ENCODE results near the gene ADCY7.

The ADCY7 gene

DNA sequence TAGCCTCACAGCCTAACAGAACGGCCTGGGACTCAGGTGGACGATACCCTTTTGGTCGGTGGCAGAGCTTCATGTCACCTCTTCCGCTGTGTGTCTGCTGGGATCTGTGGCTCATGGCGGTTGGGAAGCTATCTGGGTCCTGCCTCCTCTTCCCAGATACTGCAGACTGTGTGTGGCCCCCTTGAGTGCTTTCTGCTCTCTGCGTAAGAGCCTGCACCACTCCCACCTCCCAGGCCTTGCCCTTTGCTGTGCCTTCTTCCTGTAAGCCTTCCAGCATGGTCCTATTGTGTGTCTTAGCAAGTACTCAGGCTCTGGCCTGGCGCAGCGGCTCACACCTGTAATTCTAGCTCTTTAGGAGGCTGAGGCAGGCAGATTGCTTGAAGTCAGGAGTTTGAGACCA lies 17.5 kb upstream of the ADCY7 start:
- H2AK5ac ChIP-seq (ENCODE audit: low read length, severe bottlenecking) = no peak overlapping the region
- H3K79me1 ChIP-seq (replicated peaks; ENCODE audit: low read length, poor library complexity, severe bottlenecking) = no peaks in the 10 kb centered on the region
- no peaks in the 10 kb centered on the region for H3K9me3 ChIP-seq (ENCODE audit: control insufficient read depth, low read length)
- 95% methylated on average over 7 of the region's 8 CpGs for WGBS
- no peak overlapping the region for H2BK120ac ChIP-seq (ENCODE audit: low read depth, low read length)
- no peak overlapping the region for H4K91ac ChIP-seq (ENCODE audit: low read length)
- no peak overlapping the region for H3K4me2 ChIP-seq (ENCODE audit: low read length, poor library complexity, severe bottlenecking)
- no peak overlapping the region for H3K27ac ChIP-seq (ENCODE audit: low read length, poor library complexity, severe bottlenecking)
- peaks cover 29% of the 10 kb centered on the region for H3K4me1 ChIP-seq (ENCODE audit: control insufficient read depth, insufficient read depth, low read depth, low read length)
- no peak overlapping the region for H4K8ac ChIP-seq (ENCODE audit: low read length)
- H3K23ac ChIP-seq (ENCODE audit: low read length in 2 of 2) = no peak overlapping the region
- no peaks in the 10 kb centered on the region for H3K36me3 ChIP-seq (ENCODE audit: control insufficient read depth in 1 of 2, insufficient read depth in 2 of 2, low read depth in 1 of 2, low read length in 2 of 2)
- no peak overlapping the region for H2AFZ ChIP-seq (ENCODE audit: low read depth, low read length)
- no peak overlapping the region for H3K9ac ChIP-seq (ENCODE audit: low read length)
- no peaks in the 10 kb centered on the region for H3K27me3 ChIP-seq (ENCODE audit: control insufficient read depth in 1 of 2, insufficient read depth in 1 of 2, low read length in 2 of 2)
- no peak overlapping the region for H2BK15ac ChIP-seq (ENCODE audit: low read depth, poor library complexity, severe bottlenecking)
- no peak for DNase-seq
- no peak overlapping the region for H3K14ac ChIP-seq (ENCODE audit: low read length in 2 of 2)
- no peak overlapping the region for H2BK12ac ChIP-seq (ENCODE audit: low read length in 2 of 2)
- H3K4me3 ChIP-seq (ENCODE audit: insufficient read depth in 1 of 2, low read depth in 1 of 2, low read length in 2 of 2) = no peak overlapping the region
- H2BK5ac ChIP-seq (ENCODE audit: low read depth, low read length, poor library complexity, severe bottlenecking) = no peak overlapping the region
- no peak overlapping the region for H3K18ac ChIP-seq (ENCODE audit: low read depth in 1 of 2, low read length in 2 of 2)
- no peak overlapping the region for H3K4ac ChIP-seq (ENCODE audit: low read depth in 1 of 2, low read length in 2 of 2)

DNA sequence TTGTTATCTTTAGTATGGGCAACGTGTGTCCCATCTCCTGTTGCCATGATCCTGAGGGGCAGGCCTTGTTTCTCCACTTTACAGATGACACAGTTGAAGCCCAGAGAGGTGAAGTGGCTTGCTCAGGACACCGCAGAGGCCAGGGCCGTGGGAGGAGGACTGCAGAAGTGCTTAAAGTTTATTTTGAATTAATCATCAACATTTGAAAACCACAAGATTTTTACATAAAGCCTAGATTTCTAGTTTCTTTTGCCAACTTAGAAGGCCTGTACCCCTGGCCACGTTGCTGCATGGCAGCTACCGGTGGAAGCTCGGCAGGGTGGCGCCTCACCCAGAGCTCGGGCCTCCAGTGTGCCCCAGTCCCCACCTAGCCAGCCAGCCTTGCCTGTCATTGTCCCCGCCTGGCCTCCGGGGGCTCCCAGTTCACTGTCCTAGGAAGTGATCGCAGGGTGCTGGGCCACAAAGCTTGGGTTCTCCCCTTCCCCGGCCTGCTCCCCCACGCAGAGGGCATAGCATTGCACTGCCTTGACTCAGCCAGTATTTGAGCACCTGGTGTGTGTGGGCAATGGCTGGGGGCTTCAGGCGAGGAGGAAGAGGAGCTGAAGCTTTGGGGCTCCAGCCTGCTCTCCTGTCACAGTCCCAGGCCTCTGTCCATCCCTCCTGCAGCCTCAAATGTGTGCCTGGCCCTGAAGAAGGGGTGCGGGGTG lies 14.8 kb upstream of the ADCY7 start:
- Histone ChIP-seq H3K79me1 (replicated peaks; ENCODE audit: low read length, poor library complexity, severe bottlenecking) (no peaks in the 10 kb centered on the region), H3K23ac (ENCODE audit: low read length in 2 of 2) (no peak overlapping the region), H3K36me3 (ENCODE audit: control insufficient read depth in 1 of 2, insufficient read depth in 2 of 2, low read depth in 1 of 2, low read length in 2 of 2) (no peaks in the 10 kb centered on the region), H3K9me3 (ENCODE audit: control insufficient read depth, low read length) (no peaks in the 10 kb centered on the region), H4K8ac (ENCODE audit: low read length) (no peak overlapping the region), H3K9ac (ENCODE audit: low read length) (peak overlapping the region; percentile 70), H3K27ac (ENCODE audit: low read length, poor library complexity, severe bottlenecking) (peak overlapping the region; percentile 31), H2BK5ac (ENCODE audit: low read depth, low read length, poor library complexity, severe bottlenecking) (peak overlapping the region; percentile 3), H3K4ac (ENCODE audit: low read depth in 1 of 2, low read length in 2 of 2) (no peak overlapping the region), H3K14ac (ENCODE audit: low read length in 2 of 2) (no peak overlapping the region), H3K27me3 (ENCODE audit: control insufficient read depth in 1 of 2, insufficient read depth in 1 of 2, low read length in 2 of 2) (no peaks in the 10 kb centered on the region), H2AK5ac (ENCODE audit: low read length, severe bottlenecking) (no peak overlapping the region), H2BK15ac (ENCODE audit: low read depth, poor library complexity, severe bottlenecking) (no peak overlapping the region), H3K4me3 (ENCODE audit: insufficient read depth in 1 of 2, low read depth in 1 of 2, low read length in 2 of 2) (no peak overlapping the region), H2AFZ (ENCODE audit: low read depth, low read length) (no peak overlapping the region), H3K18ac (ENCODE audit: low read depth in 1 of 2, low read length in 2 of 2) (no peak overlapping the region), H3K4me2 (ENCODE audit: low read length, poor library complexity, severe bottlenecking) (peak overlapping the region; percentile 6), H2BK120ac (ENCODE audit: low read depth, low read length) (no peak overlapping the region), H4K91ac (ENCODE audit: low read length) (no peak overlapping the region), H3K4me1 (ENCODE audit: control insufficient read depth, insufficient read depth, low read depth, low read length) (peaks cover 14% of the 10 kb centered on the region), H2BK12ac (ENCODE audit: low read length in 2 of 2) (no peak overlapping the region)
- DNase-seq = peak; percentile 86
- 86% methylated on average over 13 of the region's 15 CpGs for WGBS

DNA sequence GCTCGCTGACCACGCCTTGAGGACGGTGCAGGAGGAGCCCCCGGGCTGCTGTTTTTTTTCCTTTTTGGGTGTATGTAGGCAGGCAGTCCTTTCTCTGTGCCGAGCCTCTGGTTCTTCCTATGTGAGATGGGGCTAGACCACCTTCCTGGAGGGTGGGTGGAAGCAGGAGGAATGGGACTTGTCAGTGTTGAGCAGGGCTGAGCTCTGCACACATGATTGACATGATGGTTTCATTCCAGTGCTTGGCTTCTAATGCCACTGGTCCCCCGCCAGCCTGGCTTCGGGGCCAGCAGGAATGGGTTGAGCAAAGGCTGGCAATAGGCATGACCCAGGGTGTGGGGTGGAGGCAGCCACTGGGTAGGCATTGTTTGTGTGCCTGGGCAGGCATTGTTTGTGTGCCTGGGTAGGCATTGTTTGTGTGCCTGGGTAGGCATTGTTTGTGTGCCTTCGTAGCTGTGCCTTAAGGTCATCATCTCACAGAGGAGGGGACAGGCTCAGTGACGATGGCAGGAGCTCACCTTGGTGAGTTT lies 14.2 kb upstream of the ADCY7 start:
- Histone ChIP-seq H3K9ac (ENCODE audit: low read length) (peak overlapping the region; percentile 70), H3K23ac (ENCODE audit: low read length in 2 of 2) (no peak overlapping the region), H3K79me1 (replicated peaks; ENCODE audit: low read length, poor library complexity, severe bottlenecking) (no peaks in the 10 kb centered on the region), H2BK5ac (ENCODE audit: low read depth, low read length, poor library complexity, severe bottlenecking) (no peak overlapping the region), H2BK120ac (ENCODE audit: low read depth, low read length) (no peak overlapping the region), H3K27me3 (ENCODE audit: control insufficient read depth in 1 of 2, insufficient read depth in 1 of 2, low read length in 2 of 2) (no peaks in the 10 kb centered on the region), H4K8ac (ENCODE audit: low read length) (no peak overlapping the region), H3K36me3 (ENCODE audit: control insufficient read depth in 1 of 2, insufficient read depth in 2 of 2, low read depth in 1 of 2, low read length in 2 of 2) (no peaks in the 10 kb centered on the region), H2AK5ac (ENCODE audit: low read length, severe bottlenecking) (peak overlapping the region; percentile 21), H3K4me2 (ENCODE audit: low read length, poor library complexity, severe bottlenecking) (no peak overlapping the region), H3K18ac (ENCODE audit: low read depth in 1 of 2, low read length in 2 of 2) (no peak overlapping the region), H3K14ac (ENCODE audit: low read length in 2 of 2) (no peak overlapping the region), H3K9me3 (ENCODE audit: control insufficient read depth, low read length) (no peaks in the 10 kb centered on the region), H3K4ac (ENCODE audit: low read depth in 1 of 2, low read length in 2 of 2) (no peak overlapping the region), H3K4me3 (ENCODE audit: insufficient read depth in 1 of 2, low read depth in 1 of 2, low read length in 2 of 2) (no peak overlapping the region), H2BK15ac (ENCODE audit: low read depth, poor library complexity, severe bottlenecking) (no peak overlapping the region), H2AFZ (ENCODE audit: low read depth, low read length) (no peak overlapping the region), H3K4me1 (ENCODE audit: control insufficient read depth, insufficient read depth, low read depth, low read length) (peaks cover 12% of the 10 kb centered on the region), H2BK12ac (ENCODE audit: low read length in 2 of 2) (no peak overlapping the region), H4K91ac (ENCODE audit: low read length) (peak overlapping the region; percentile 0), H3K27ac (ENCODE audit: low read length, poor library complexity, severe bottlenecking) (no peak overlapping the region)
- no peak for DNase-seq
- WGBS = 90% methylated on average over 8 of the region's 9 CpGs

DNA sequence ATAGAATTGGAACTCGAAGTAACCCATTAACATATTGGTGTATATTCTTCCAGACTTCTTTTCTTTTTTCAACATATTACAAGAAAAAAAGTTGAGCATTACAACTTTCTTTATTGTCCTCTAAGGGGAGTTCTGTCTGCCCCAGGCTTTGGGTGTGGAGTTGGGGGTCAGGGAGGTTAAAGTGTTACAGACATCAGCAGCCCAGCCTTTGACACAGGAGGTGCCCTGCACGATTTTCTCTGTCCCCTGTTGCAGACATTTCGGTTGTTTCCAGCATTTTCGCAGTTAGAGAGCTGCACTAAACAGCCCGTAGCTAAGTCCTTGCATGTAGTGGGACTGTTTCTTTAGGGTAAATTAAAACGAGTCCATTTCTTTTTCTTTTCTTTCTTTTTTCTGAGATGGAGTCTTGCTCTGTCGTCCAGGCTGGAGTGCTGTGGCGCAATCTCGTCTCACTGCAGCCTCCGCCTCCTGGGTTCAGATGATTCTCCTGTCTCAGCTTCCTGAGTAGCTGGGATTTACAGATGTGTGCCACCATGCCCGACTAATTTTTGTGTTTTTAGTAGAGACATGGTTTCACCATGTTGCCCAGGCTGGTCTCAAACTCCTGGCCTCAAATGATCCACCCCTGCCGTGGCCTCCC lies 13.4 kb upstream of the ADCY7 start:
- no peak overlapping the region for H2AK5ac ChIP-seq (ENCODE audit: low read length, severe bottlenecking)

More for the DNA sequence above, 13.4 kb upstream of the ADCY7 start:
- no peak overlapping the region for H2BK5ac ChIP-seq (ENCODE audit: low read depth, low read length, poor library complexity, severe bottlenecking)
- H4K91ac ChIP-seq (ENCODE audit: low read length) = no peak overlapping the region
- H3K4me1 ChIP-seq (ENCODE audit: control insufficient read depth, insufficient read depth, low read depth, low read length) = peaks cover 12% of the 10 kb centered on the region
- no peak overlapping the region for H2BK12ac ChIP-seq (ENCODE audit: low read length in 2 of 2)
- H3K27ac ChIP-seq (ENCODE audit: low read length, poor library complexity, severe bottlenecking) = no peak overlapping the region
- H3K4ac ChIP-seq (ENCODE audit: low read depth in 1 of 2, low read length in 2 of 2) = no peak overlapping the region
- no peak overlapping the region for H3K4me3 ChIP-seq (ENCODE audit: insufficient read depth in 1 of 2, low read depth in 1 of 2, low read length in 2 of 2)
- no peaks in the 10 kb centered on the region for H3K79me1 ChIP-seq (replicated peaks; ENCODE audit: low read length, poor library complexity, severe bottlenecking)
- H2BK15ac ChIP-seq (ENCODE audit: low read depth, poor library complexity, severe bottlenecking) = no peak overlapping the region
- H3K9me3 ChIP-seq (ENCODE audit: control insufficient read depth, low read length) = no peaks in the 10 kb centered on the region
- H3K4me2 ChIP-seq (ENCODE audit: low read length, poor library complexity, severe bottlenecking) = no peak overlapping the region
- DNase-seq = no peak
- H2AFZ ChIP-seq (ENCODE audit: low read depth, low read length) = no peak overlapping the region
- no peak overlapping the region for H3K14ac ChIP-seq (ENCODE audit: low read length in 2 of 2)
- H3K18ac ChIP-seq (ENCODE audit: low read depth in 1 of 2, low read length in 2 of 2) = no peak overlapping the region
- 94% methylated on average over 11 of the region's 12 CpGs for WGBS
- no peaks in the 10 kb centered on the region for H3K27me3 ChIP-seq (ENCODE audit: control insufficient read depth in 1 of 2, insufficient read depth in 1 of 2, low read length in 2 of 2)
- H3K9ac ChIP-seq (ENCODE audit: low read length) = peak overlapping the region; percentile 65
- no peaks in the 10 kb centered on the region for H3K36me3 ChIP-seq (ENCODE audit: control insufficient read depth in 1 of 2, insufficient read depth in 2 of 2, low read depth in 1 of 2, low read length in 2 of 2)
- H2BK120ac ChIP-seq (ENCODE audit: low read depth, low read length) = no peak overlapping the region
- H4K8ac ChIP-seq (ENCODE audit: low read length) = no peak overlapping the region
- H3K23ac ChIP-seq (ENCODE audit: low read length in 2 of 2) = no peak overlapping the region
